ENCODE measurements around the gene TRMT2A. TPM values are rescaled to one million over a fixed set of nuclear protein-coding genes. Genes with fewer than 3 reads are reported as not detected.

Gene TRMT2A
- total RNA-seq, 2 experiments from 2014 or later = 51.8 to 57.9 TPM

DNA sequence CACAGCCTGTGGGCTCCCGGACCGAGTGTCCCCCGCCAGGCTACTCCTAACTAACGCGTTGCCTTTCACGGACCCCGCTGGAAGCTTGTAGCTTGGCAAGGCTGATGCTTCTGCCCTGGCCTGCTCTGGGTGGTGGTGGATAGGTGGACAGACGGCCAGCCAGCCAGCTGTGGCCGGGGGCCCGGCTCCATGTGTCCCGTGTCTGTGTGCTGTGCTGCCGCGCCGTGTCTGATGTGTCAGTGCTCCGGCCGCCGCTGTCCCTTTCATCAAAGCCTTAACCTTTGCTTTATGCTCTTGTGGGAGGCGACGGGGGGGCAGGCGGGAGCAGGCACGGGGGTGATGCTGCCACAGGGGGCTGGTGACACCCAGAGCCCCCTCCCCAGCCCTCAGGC lies 28.8 kb upstream of the TRMT2A start:
- Mint-ChIP-seq H3K36me3 (ENCODE audit: low read depth) (no peaks in the 10 kb centered on the region), H3K4me1 (ENCODE audit: low read depth) (no peaks in the 10 kb centered on the region), H3K27me3 (ENCODE audit: low read depth) (no peaks in the 10 kb centered on the region), H3K4me3 (no peak overlapping the region), H3K9me3 (no peaks in the 10 kb centered on the region), H3K27ac (no peak overlapping the region)
- no peak for DNase-seq
- intact Hi-C loops (cut with micrococcal nuclease) = no loop called here
- CTCF ChIA-PET = no interaction called here

DNA sequence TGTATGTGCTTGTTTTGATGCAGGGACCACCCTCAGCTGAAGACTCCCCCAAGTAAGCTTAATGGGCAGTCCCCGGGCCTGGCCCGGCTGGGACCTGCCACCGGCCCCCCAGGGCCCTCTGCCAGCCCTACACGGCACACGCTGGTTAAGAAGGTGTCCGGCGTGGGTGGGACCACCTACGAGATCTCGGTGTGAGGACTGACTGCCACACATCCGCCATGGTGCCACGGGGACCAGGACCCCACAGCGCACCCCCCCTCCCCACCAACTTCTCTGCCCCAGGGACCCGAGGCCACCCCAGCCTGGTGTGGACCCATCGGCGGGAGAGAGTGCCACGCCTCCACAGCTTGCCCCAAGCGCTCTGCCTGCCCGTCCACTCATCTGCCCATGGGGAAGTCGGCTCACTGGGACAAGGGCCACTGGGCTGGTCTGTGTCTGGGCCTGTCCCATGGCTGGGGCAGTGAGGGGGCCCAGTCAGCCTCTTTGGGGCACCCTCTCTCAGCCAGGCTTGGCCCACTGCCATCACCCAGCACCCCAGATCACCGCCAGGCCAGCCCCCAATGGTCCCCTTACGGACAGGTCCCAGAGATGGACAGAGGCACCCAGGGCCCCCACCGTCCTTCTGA lies 28.3 kb upstream of the TRMT2A start:
- Mint-ChIP-seq H3K27ac (no peak overlapping the region), H3K27me3 (ENCODE audit: low read depth) (no peaks in the 10 kb centered on the region), H3K9me3 (no peaks in the 10 kb centered on the region), H3K4me3 (no peak overlapping the region), H3K4me1 (ENCODE audit: low read depth) (no peaks in the 10 kb centered on the region), H3K36me3 (ENCODE audit: low read depth) (no peaks in the 10 kb centered on the region)
- no peak for DNase-seq
- intact Hi-C loops (cut with micrococcal nuclease) = no loop called here
- CTCF ChIA-PET = no interaction called here

DNA sequence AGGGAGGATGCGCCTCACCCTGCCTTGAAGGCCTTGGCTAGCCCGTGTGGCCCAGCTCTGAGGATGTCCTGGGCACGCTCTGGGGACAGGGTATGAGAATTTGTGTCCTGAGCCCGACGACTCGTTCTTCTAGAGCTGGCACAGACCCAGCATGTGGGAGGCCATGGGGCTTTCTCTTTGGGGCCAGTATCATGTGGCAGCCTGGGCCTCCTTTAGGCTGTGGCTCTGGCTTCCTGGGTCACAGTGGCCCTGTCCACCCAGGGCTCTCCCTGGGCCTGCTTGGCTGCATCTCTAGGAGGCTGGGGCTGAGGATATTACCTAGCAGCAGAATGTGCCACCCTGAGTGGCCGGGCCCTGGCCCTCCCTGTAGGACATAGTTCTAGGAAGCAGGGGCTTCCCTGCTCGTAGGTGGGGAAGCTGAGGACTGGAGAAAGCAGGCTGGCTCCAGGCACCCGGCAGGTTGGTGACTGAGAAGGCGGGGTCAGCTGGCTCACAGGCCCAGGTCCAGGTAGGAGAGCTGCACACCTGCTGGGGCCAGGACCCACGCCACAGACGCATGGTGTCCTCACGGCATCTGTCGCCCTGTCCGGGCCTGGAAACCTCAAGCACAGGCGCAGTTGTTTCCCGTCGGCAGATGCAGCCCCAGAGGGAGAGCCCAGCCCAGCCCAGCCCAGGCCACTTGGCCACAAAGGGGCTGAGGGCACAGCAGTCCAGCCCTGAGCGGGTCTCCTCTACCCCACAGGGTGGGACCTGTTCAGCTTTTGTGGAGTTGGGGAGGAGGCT lies 27.0 kb upstream of the TRMT2A start:
- CTCF ChIA-PET = no interaction called here
- intact Hi-C loops (cut with micrococcal nuclease) = no loop called here
- H3K27ac Mint-ChIP-seq = no peak overlapping the region
- H3K27me3 Mint-ChIP-seq (ENCODE audit: low read depth) = no peaks in the 10 kb centered on the region
- no peaks in the 10 kb centered on the region for H3K36me3 Mint-ChIP-seq (ENCODE audit: low read depth)
- H3K9me3 Mint-ChIP-seq = no peaks in the 10 kb centered on the region
- H3K4me3 Mint-ChIP-seq = no peak overlapping the region
- H3K4me1 Mint-ChIP-seq (ENCODE audit: low read depth) = no peaks in the 10 kb centered on the region
- no peak for DNase-seq

DNA sequence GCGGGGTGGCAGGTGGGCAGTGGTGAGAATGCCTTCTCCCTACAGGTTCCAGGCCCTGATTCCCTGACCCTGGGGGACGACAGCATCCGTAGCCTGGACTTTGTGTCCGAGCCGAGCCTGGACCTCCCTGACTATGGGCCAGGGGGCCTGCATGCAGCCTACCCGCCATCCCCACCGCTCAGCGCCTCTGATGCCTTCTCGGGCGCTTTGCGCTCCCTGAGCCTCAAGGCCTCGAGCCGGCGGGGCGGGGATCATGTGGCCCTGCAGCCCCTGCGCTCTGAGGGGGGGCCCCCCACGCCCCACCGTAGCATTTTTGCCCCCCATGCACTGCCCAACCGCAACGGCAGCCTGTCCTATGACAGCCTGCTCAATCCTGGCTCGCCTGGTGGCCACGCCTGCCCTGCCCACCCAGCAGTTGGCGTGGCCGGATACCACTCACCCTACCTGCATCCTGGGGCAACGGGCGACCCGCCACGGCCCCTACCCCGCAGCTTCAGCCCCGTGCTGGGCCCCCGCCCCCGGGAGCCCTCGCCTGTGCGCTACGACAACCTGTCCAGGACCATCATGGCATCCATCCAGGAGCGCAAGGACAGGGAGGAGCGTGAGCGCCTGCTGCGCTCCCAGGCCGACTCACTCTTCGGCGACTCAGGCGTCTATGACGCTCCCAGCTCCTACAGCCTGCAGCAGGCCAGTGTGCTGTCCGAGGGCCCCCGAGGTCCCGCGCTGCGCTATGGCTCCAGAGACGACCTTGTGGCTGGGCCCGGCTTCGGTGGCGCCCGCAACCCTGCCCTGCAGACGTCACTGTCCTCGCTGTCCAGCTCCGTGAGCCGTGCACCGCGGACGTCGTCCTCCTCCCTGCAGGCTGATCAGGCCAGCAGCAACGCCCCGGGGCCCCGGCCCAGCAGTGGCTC lies 25.9 kb upstream of the TRMT2A start:
- no peak for DNase-seq
- Mint-ChIP-seq H3K27me3 (ENCODE audit: low read depth) (no peaks in the 10 kb centered on the region), H3K27ac (no peak overlapping the region), H3K4me3 (no peak overlapping the region), H3K9me3 (no peaks in the 10 kb centered on the region), H3K36me3 (ENCODE audit: low read depth) (no peaks in the 10 kb centered on the region), H3K4me1 (ENCODE audit: low read depth) (peaks cover 2% of the 10 kb centered on the region)
- CTCF ChIA-PET = interaction anchor here (0.6 kb wide), 1 partner anchor 42 kb away, joined by 3 read pairs; no protein-coding TSS in a partner anchor
- intact Hi-C loops (cut with micrococcal nuclease) = no loop called here

DNA sequence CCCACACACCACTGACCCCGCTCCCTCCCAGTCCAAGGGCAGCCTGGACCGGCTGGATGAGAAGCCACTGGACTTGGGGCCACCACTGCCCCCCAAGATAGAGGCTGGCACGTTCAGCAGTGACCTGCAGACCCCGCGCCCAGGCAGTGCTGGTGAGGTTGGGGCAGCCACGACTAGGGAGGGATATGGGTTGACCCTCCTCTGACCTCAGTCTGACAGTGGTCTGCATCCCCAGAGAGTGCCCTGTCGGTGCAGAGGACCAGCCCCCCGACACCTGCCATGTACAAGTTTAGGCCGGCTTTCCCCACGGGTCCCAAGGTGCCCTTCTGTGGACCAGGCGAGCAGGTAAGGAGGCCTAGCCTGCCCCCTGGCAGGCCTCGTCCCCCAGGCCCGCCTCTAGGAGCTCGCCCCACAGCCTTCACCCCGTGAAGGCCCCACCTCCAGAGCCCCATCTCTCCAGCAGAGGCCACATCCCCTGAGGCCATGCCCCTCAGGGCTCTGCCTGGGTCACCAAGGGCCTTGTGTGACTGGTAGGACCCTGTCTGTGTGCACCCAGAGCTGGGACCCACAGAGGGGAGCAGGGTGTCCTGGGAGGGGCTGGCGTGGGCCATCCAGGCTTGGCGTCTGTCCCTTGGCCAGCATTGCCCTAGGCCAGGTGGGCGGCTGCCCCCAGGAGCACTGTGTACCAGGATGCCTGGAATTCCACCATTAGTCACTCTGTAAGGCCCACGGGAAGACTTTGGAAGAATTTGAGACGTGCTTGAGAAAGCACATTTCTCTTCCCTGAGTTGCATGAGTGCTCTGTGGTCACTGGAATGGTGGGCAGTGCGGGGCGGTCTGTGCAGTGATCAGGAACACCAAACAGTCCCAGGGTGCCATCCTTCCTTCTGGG lies 24.4 kb upstream of the TRMT2A start:
- no peak for DNase-seq
- H3K4me3 Mint-ChIP-seq = no peak overlapping the region
- H3K27me3 Mint-ChIP-seq (ENCODE audit: low read depth) = no peaks in the 10 kb centered on the region
- intact Hi-C loops (cut with micrococcal nuclease) = no loop called here
- no peaks in the 10 kb centered on the region for H3K9me3 Mint-ChIP-seq
- no peaks in the 10 kb centered on the region for H3K36me3 Mint-ChIP-seq (ENCODE audit: low read depth)
- peaks cover 4% of the 10 kb centered on the region for H3K4me1 Mint-ChIP-seq (ENCODE audit: low read depth)
- H3K27ac Mint-ChIP-seq = no peak overlapping the region
- CTCF ChIA-PET = no interaction called here

DNA sequence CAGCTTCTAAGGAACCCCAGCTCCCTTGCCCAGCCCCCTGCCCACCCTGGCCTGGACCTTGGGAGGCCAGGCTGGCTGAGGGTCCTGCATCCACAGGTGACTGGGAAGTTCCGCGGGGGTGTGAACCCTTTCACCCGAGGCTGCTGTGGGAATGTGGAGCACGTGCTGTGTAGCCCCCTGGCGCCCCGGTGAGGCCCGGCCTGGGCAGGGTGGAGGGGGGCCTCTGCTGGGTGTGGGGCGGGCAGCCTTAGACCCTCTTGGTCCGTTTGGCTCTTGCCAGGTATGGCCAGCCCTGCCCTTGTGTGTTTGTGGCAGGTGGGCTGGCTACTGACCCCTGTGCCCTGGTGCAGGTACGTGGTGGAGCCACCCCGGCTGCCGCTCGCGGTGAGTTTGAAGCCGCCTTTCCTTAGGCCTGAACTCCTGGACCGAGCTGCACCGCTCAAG lies 23.5 kb upstream of the TRMT2A start:
- H3K9me3 Mint-ChIP-seq = no peaks in the 10 kb centered on the region
- no peak for DNase-seq
- H3K4me3 Mint-ChIP-seq = no peak overlapping the region
- no peak overlapping the region for H3K27ac Mint-ChIP-seq
- H3K36me3 Mint-ChIP-seq (ENCODE audit: low read depth) = no peaks in the 10 kb centered on the region
- intact Hi-C loops (cut with micrococcal nuclease) = no loop called here
- H3K4me1 Mint-ChIP-seq (ENCODE audit: low read depth) = peaks cover 7% of the 10 kb centered on the region
- H3K27me3 Mint-ChIP-seq (ENCODE audit: low read depth) = no peaks in the 10 kb centered on the region
- CTCF ChIA-PET = no interaction called here

DNA sequence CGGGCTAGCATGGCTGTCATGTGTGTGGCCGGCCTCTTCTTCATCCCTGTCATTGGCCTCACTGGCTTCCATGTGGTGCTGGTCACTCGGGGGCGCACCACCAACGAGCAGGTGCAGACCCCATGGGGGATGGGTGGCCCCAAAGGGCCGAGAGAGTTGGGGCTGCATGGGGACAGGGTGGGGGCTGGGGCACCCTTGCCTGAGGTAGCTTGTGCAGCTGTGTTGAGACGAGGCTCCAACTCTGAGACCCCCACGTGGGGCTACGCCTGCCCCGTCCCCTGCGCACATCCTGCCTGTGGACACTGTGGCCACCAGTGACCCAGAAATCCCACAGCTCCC lies 23.1 kb upstream of the TRMT2A start:
- Mint-ChIP-seq H3K4me1 (ENCODE audit: low read depth) (peaks cover 7% of the 10 kb centered on the region), H3K36me3 (ENCODE audit: low read depth) (no peaks in the 10 kb centered on the region), H3K27me3 (ENCODE audit: low read depth) (no peaks in the 10 kb centered on the region), H3K27ac (no peak overlapping the region), H3K9me3 (no peaks in the 10 kb centered on the region), H3K4me3 (no peak overlapping the region)
- no peak for DNase-seq
- intact Hi-C loops (cut with micrococcal nuclease) = no loop called here
- CTCF ChIA-PET = no interaction called here

DNA sequence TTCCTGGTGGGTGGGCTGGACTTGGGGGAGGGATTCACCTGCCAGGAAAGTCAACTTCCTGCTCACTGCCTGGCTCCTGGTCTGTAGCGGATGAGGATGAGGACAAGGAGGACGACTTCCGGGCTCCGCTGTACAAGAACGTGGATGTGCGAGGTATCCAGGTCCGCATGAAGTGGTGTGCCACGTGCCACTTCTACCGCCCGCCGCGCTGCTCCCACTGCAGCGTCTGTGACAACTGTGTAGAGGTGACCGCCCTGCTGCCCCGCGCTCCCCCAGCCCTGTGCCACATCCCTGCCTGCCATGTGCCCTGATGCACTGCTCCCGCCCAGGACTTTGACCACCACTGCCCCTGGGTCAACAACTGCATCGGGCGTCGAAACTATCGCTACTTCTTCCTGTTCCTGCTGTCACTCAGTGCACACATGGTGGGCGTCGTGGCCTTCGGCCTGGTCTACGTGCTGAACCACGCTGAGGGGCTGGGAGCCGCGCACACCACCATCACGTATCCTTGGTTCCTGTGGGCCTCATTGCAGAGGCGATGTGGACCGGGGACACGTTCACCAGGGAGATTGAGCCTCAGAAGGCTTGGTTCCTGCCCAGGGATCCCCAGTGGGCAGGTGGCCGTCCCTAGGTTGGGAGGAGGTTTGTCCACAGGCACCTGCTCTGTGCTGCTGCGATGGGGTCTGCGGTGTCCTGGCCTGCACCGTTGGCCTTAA lies 22.5 kb upstream of the TRMT2A start:
- Mint-ChIP-seq H3K4me1 (ENCODE audit: low read depth) (peaks cover 7% of the 10 kb centered on the region), H3K9me3 (no peaks in the 10 kb centered on the region), H3K27ac (no peak overlapping the region), H3K27me3 (ENCODE audit: low read depth) (no peaks in the 10 kb centered on the region), H3K4me3 (no peak overlapping the region), H3K36me3 (ENCODE audit: low read depth) (no peaks in the 10 kb centered on the region)
- CTCF ChIA-PET = interaction anchor here (0.7 kb wide), 1 partner anchor 17 kb away, joined by 3 read pairs; no protein-coding TSS in a partner anchor
- intact Hi-C loops (cut with micrococcal nuclease) = no loop called here
- DNase-seq = no peak

DNA sequence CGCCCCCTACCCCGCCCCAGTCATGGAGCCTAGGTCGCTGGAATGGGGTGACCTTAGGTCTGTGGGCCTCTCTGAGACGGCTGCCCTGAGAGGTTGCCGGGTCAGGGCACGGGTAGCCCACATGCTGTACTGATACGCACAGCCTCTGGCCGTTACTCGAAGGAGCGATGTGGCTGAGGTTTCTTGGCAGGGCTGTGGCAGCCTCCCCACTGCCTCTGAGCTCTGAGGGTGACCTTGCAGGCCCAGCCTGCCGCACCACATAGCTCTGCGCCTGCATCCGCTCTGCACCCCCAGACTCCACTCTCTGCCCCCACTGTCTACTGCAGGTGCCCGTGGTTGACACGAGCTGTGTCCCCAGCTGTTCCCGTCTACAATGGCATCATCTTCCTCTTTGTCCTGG lies 21.8 kb upstream of the TRMT2A start:
- H3K9me3 Mint-ChIP-seq = no peaks in the 10 kb centered on the region
- intact Hi-C loops (cut with micrococcal nuclease) = no loop called here
- CTCF ChIA-PET = interaction anchor here (0.7 kb wide), 1 partner anchor 18 kb away, joined by 3 read pairs; no protein-coding TSS in a partner anchor
- no peaks in the 10 kb centered on the region for H3K27me3 Mint-ChIP-seq (ENCODE audit: low read depth)
- no peak overlapping the region for H3K27ac Mint-ChIP-seq
- peaks cover 8% of the 10 kb centered on the region for H3K4me1 Mint-ChIP-seq (ENCODE audit: low read depth)
- DNase-seq = no peak
- H3K4me3 Mint-ChIP-seq = no peak overlapping the region
- H3K36me3 Mint-ChIP-seq (ENCODE audit: low read depth) = no peaks in the 10 kb centered on the region

DNA sequence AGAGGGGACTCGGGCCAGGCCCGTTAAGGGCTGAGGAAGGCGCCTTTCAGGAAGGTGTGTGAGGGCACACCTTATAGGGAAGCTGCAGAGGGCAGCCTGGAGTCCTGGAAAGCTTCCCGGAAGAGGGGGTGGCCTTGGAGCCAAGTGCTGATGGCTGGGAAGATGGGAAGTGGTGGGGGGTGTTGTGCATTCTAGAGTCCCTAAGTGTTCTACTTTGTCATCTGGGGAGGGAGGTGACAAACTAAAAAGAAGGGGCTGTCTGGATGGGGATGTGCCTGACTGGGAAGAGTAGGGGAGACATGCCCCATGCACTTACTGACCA lies 21.4 kb upstream of the TRMT2A start:
- peaks cover 12% of the 10 kb centered on the region for H3K4me1 Mint-ChIP-seq (ENCODE audit: low read depth)
- no peak overlapping the region for H3K27ac Mint-ChIP-seq
- no peaks in the 10 kb centered on the region for H3K36me3 Mint-ChIP-seq (ENCODE audit: low read depth)
- intact Hi-C loops (cut with micrococcal nuclease) = no loop called here
- H3K27me3 Mint-ChIP-seq (ENCODE audit: low read depth) = no peaks in the 10 kb centered on the region
- no peaks in the 10 kb centered on the region for H3K9me3 Mint-ChIP-seq
- DNase-seq = no peak
- CTCF ChIA-PET = no interaction called here
- H3K4me3 Mint-ChIP-seq = no peak overlapping the region

DNA sequence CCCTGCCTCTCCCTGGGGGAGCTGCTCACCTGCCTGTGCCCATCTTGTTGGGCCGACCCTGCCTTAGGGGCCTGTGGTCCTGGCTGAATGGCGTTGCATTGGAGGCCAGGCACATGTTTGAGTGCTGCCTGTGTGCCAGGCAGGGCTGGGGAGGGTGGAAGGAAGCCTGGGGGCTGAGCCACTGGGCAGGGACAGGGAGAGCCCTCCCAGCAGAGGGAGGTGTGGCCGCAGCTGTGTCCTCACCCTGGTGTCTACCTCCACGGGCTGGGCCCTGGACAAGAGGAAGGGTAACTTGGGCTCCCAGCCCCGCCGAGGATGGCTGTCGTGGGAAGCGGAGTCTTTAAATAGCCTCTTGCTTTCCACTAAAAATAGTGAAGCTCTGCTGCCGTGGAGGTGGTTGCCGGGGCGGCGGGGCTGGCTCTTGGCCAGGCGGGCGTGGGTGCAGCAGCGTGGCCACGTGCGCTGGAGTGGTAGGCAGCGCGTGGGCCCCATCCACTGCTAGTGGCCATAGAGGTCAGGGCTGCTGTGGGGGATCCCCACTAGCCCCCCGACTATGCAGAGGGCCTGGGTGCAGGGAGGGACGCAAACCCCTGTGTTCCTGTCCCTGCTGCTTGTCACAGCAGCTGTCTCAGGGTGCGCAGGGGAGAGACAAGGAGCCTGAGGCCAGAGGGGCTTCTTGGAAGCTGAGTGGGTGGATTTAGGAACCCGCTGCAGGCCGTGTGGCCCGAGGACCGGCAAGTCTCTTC lies 20.8 kb upstream of the TRMT2A start:
- intact Hi-C loops (cut with micrococcal nuclease) = no loop called here
- Mint-ChIP-seq H3K27ac (no peak overlapping the region), H3K27me3 (ENCODE audit: low read depth) (no peaks in the 10 kb centered on the region), H3K36me3 (ENCODE audit: low read depth) (no peaks in the 10 kb centered on the region), H3K9me3 (no peaks in the 10 kb centered on the region), H3K4me1 (ENCODE audit: low read depth) (peaks cover 17% of the 10 kb centered on the region), H3K4me3 (no peak overlapping the region)
- DNase-seq = no peak
- CTCF ChIA-PET = no interaction called here
